CD4-positive, CD25-positive, alpha-beta regulatory T cell (primary cell): Measurements from ENCODE around the gene TANK. TPM values are rescaled to one million over a fixed set of nuclear protein-coding genes. Genes with fewer than 3 reads are reported as not detected.

ENCODE experiments used
- ATAC-seq, 2 donors: fragments of 150-1000 bp; cut with Tn5 transposase; one replicate each; pipeline ENCODE4 v1.10.0; 2021; ENCODE audit warnings: low read depth in 2 of 2, moderate number of reproducible peaks in 2 of 2, moderate library complexity in 1 of 2
- DNase-seq, 3 donors: peaks; one replicate each; pipeline versions ENCODE4 v3.0.0 to v3.0.0-alpha.2; 2012 to 2022; ENCODE audit warnings: mixed read lengths in 1 of 3
- H3K27ac ChIP-seq: one replicate; pipeline ENCODE4 v1.7.0; 2013; ENCODE audit warnings: mild to moderate bottlenecking, low read length; ENCODE audit not compliant: insufficient read depth, poor library complexity, severe bottlenecking
- H3K27me3 ChIP-seq: one replicate; pipeline ENCODE4 v1.7.0; 2013; ENCODE audit warnings: low read length; ENCODE audit not compliant: control insufficient read depth, insufficient read depth
- H3K36me3 ChIP-seq: one replicate; pipeline ENCODE4 v1.7.0; 2013; ENCODE audit warnings: mild to moderate bottlenecking, low read length, moderate library complexity; ENCODE audit not compliant: control insufficient read depth, insufficient read depth
- H3K4me1 ChIP-seq: 2 replicates; pipeline ENCODE4 v1.7.0; 2013; ENCODE audit warnings: mild to moderate bottlenecking, low read length; ENCODE audit not compliant: insufficient read depth, control insufficient read depth, poor library complexity, severe bottlenecking
- H3K4me3 ChIP-seq: one replicate; pipeline ENCODE4 v1.7.0; 2013; ENCODE audit warnings: low read depth, mild to moderate bottlenecking, low read length, moderate library complexity
- H3K9me3 ChIP-seq, 2 experiments: 1 replicate in 1 of 2; 2 replicates in 1 of 2; pipeline ENCODE4 v1.7.0; 2013; ENCODE audit warnings: low read length in 2 of 2, mild to moderate bottlenecking in 1 of 2, moderate library complexity in 1 of 2; ENCODE audit not compliant: control insufficient read depth in 2 of 2
- H3K27ac Mint-ChIP-seq, 3 donors: one replicate each; pipeline ENCODE4 v1.8.0; 2020 to 2022; ENCODE audit warnings: mild to moderate bottlenecking in 3 of 3, mixed read lengths in 3 of 3, moderate library complexity in 2 of 3
- H3K27me3 Mint-ChIP-seq: one replicate; pipeline ENCODE4 v1.8.0; 2022; ENCODE audit warnings: mild to moderate bottlenecking, mixed read lengths
- H3K36me3 Mint-ChIP-seq: one replicate; pipeline ENCODE4 v1.8.0; 2020; ENCODE audit warnings: mixed read lengths
- H3K4me1 Mint-ChIP-seq, 4 donors: one replicate each; pipeline ENCODE4 v1.8.0; 2020 to 2022; ENCODE audit warnings: mixed read lengths in 4 of 4, mild to moderate bottlenecking in 1 of 4
- H3K4me3 Mint-ChIP-seq, 4 donors: one replicate each; pipeline ENCODE4 v1.8.0; 2020 to 2022; ENCODE audit warnings: mild to moderate bottlenecking in 4 of 4, mixed read lengths in 4 of 4, moderate library complexity in 3 of 4
- H3K9me3 Mint-ChIP-seq, 7 donors: one replicate each; pipeline ENCODE4 v1.8.0; 2020 to 2022; ENCODE audit warnings: mixed read lengths in 7 of 7, mild to moderate bottlenecking in 3 of 7, moderate library complexity in 2 of 7
- polyA plus RNA-seq, 4 donors: library from polyadenylated mRNA; unstranded; fragments of 300-500 nt; fragmentation: Illumina TruSeq; gene quantifications; one replicate each; pipeline ENCODE4 v1.2.3, GENCODE V29; 2021
- total RNA-seq: library from RNA; stranded (reverse); gene quantifications from one replicate; pipeline ENCODE4 v1.2.3, GENCODE V29; 2022

Gene TANK
- total and polyA plus RNA-seq, 5 donors from 2014 or later: 84.5 to 182 (median 90.2) TPM

- Histone ChIP-seq H3K27me3 (no peaks in the 10 kb centered on the region), H3K9me3 (peaks cover 25 to 36% of the 10 kb centered on the region in 2 experiments), H3K4me1 (peaks cover 8% of the 10 kb centered on the region), H3K36me3 (peaks cover 27% of the 10 kb centered on the region), H3K4me3 (no peak overlapping the region), H3K27ac (no peak overlapping the region)
- Mint-ChIP-seq H3K27ac (peak overlapping the region in 1 of 3 donors; percentile 43), H3K9me3 (peaks cover 4 to 33% (median 17%) of the 10 kb centered on the region in 7 donors), H3K4me1 (peaks cover 49 to 64% (median 59%) of the 10 kb centered on the region in 4 donors), H3K4me3 (peak overlapping the region in 1 of 4 donors; percentile 27), H3K36me3 (peaks cover 55% of the 10 kb centered on the region), H3K27me3 (no peaks in the 10 kb centered on the region)
- ATAC-seq: no peak
- DNase-seq: no peak
Measured at GRCh38 chr2:161146209-161146775, 13.9 kb upstream of the TANK start.

DNA sequence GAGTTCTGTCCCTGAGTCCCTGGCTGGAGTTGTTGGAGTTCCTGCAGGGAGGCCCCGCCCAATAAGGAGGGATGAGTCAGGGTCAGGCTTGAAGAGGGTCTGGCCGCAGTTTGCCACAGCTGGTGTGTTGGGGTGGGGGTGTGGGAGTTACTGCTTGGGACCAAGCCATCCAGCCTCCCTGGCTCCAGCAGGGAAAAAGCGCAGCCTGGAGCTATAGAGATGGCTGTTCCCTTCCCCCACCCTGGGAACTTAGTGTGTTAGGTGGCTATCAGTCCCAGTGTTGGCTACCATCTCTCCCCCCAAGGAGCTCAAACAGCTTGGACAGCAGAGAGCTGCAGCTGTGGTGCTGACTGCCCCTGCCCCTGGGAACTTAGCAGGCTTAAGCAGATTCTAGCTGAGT lies 13.2 kb upstream of the TANK start:
- H3K27me3 ChIP-seq: no peaks in the 10 kb centered on the region
- Mint-ChIP-seq H3K27ac (no peak overlapping the region), H3K36me3 (peaks cover 59% of the 10 kb centered on the region), H3K4me1 (peaks cover 50 to 57% (median 52%) of the 10 kb centered on the region in 4 donors), H3K9me3 (peaks cover 4 to 39% (median 17%) of the 10 kb centered on the region in 7 donors), H3K4me3 (peak overlapping the region in 1 of 4 donors; percentile 17), H3K27me3 (no peaks in the 10 kb centered on the region)
- ATAC-seq (no peak), DNase-seq (no peak)
- peaks cover 30% of the 10 kb centered on the region for H3K36me3 ChIP-seq
- no peak overlapping the region for H3K27ac ChIP-seq
- peaks cover 30 to 44% of the 10 kb centered on the region in 2 experiments for H3K9me3 ChIP-seq
- no peak overlapping the region for H3K4me3 ChIP-seq
- peaks cover 8% of the 10 kb centered on the region for H3K4me1 ChIP-seq

- ATAC-seq (no peak), DNase-seq (no peak)
- Mint-ChIP-seq H3K27me3 (no peaks in the 10 kb centered on the region), H3K4me1 (peaks cover 45 to 49% (median 47%) of the 10 kb centered on the region in 4 donors), H3K9me3 (peaks cover 4 to 44% (median 18%) of the 10 kb centered on the region in 7 donors), H3K4me3 (peak overlapping the region in 1 of 4 donors; percentile 32), H3K27ac (no peak overlapping the region), H3K36me3 (peaks cover 63% of the 10 kb centered on the region)
- Histone ChIP-seq H3K27ac (no peak overlapping the region), H3K27me3 (no peaks in the 10 kb centered on the region), H3K4me3 (no peak overlapping the region), H3K9me3 (peaks cover 37 to 52% of the 10 kb centered on the region in 2 experiments), H3K36me3 (peaks cover 30% of the 10 kb centered on the region), H3K4me1 (peaks cover 5% of the 10 kb centered on the region)
Measured at GRCh38 chr2:161147856-161148255, 12.4 kb upstream of the TANK start.

DNA sequence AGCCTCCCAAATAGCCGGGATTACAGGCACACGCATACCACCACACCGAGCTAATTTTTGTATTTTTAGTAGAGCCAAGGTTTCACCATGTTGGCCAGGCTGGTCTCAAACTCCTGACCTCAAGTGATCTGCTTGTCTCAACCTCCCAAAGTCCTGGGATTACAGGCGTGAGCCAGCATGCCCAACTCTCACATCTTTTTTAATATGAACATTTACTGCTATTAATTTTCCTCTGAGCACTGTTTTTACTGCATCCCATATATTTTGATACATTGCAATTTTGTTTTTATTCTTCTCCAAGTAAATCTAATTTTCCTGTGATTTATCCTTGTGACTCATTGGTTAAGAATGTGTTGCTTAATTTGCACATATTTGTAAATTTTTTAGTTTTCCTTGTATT lies 9.5 kb upstream of the TANK start:
- Histone ChIP-seq H3K27me3 (no peaks in the 10 kb centered on the region), H3K4me1 (peaks cover 6% of the 10 kb centered on the region), H3K9me3 (peaks cover 37 to 52% of the 10 kb centered on the region in 2 experiments), H3K36me3 (peaks cover 37% of the 10 kb centered on the region), H3K27ac (no peak overlapping the region), H3K4me3 (no peak overlapping the region)
- Mint-ChIP-seq H3K9me3 (peaks cover 4 to 44% (median 19%) of the 10 kb centered on the region in 7 donors), H3K4me3 (no peak overlapping the region), H3K27me3 (no peaks in the 10 kb centered on the region), H3K27ac (no peak overlapping the region), H3K4me1 (peaks cover 26 to 41% (median 32%) of the 10 kb centered on the region in 4 donors), H3K36me3 (peaks cover 57% of the 10 kb centered on the region)
- no peak for ATAC-seq
- no peak for DNase-seq

GRCh38 chr2:161152302-161152701 lies 7.9 kb upstream of the TANK start:
- DNase-seq: no peak
- Mint-ChIP-seq H3K27ac (no peak overlapping the region), H3K27me3 (no peaks in the 10 kb centered on the region), H3K4me1 (peaks cover 26 to 48% (median 38%) of the 10 kb centered on the region in 4 donors), H3K4me3 (no peak overlapping the region), H3K36me3 (peaks cover 60% of the 10 kb centered on the region), H3K9me3 (peaks cover 4 to 44% (median 18%) of the 10 kb centered on the region in 7 donors)
- peaks cover 34% of the 10 kb centered on the region for H3K36me3 ChIP-seq
- no peak overlapping the region for H3K27ac ChIP-seq
- H3K27me3 ChIP-seq: no peaks in the 10 kb centered on the region
- ATAC-seq: no peak
- H3K4me3 ChIP-seq: no peak overlapping the region
- H3K9me3 ChIP-seq: peaks cover 37 to 52% of the 10 kb centered on the region in 2 experiments
- H3K4me1 ChIP-seq: peaks cover 3% of the 10 kb centered on the region

DNA sequence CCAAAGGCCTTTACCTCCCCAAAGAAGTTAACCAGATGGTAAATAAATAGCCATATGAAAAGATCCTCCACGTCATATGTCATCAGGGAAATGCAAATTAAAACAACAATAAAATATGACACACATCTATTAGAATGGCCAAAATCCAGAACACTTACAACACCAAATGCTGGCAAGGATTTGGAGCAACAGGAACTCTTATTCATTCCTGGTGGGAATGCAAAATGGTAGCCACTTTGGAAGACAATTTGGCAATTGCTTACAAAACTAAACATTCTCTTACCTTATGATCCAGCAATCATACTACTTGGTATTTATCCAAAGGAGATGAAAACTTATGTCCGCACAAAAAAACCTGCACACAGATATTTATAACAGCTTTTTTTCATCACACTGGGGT lies 1.3 kb upstream of the TANK start:
- Histone ChIP-seq H3K27me3 (no peaks in the 10 kb centered on the region), H3K36me3 (peaks cover 7% of the 10 kb centered on the region), H3K9me3 (no peaks in the 10 kb centered on the region), H3K27ac (no peak overlapping the region), H3K4me3 (no peak overlapping the region), H3K4me1 (peaks cover 40% of the 10 kb centered on the region)
- no peak for ATAC-seq
- H3K4me3 Mint-ChIP-seq: peak overlapping the region; percentile 48 to 99 (median 80)
- peaks cover 47 to 71% (median 57%) of the 10 kb centered on the region in 4 donors for H3K4me1 Mint-ChIP-seq
- peaks cover 5% of the 10 kb centered on the region for H3K27me3 Mint-ChIP-seq
- H3K9me3 Mint-ChIP-seq: no peaks in the 10 kb centered on the region
- peak overlapping the region in 2 of 3 donors; percentile 34 to 98 for H3K27ac Mint-ChIP-seq
- DNase-seq: no peak
- peaks cover 27% of the 10 kb centered on the region for H3K36me3 Mint-ChIP-seq

- Histone ChIP-seq H3K4me1 (peaks cover 45% of the 10 kb centered on the region), H3K27ac (peak overlapping the region; percentile 93), H3K36me3 (peaks cover 7% of the 10 kb centered on the region), H3K27me3 (no peaks in the 10 kb centered on the region), H3K4me3 (peak overlapping the region; percentile 91), H3K9me3 (no peaks in the 10 kb centered on the region)
- Mint-ChIP-seq H3K9me3 (no peaks in the 10 kb centered on the region), H3K36me3 (peaks cover 26% of the 10 kb centered on the region), H3K4me3 (peak overlapping the region; percentile 98 to 100 (median 99)), H3K27me3 (peaks cover 5% of the 10 kb centered on the region), H3K27ac (peak overlapping the region; percentile 98 to 100 (median 99)), H3K4me1 (peaks cover 43 to 69% (median 55%) of the 10 kb centered on the region in 4 donors)
- DNase-seq (no peak), ATAC-seq (no peak)
Measured at GRCh38 chr2:161159456-161160225, 587 bp upstream of the TANK start.
